H1 (cell line): ENCODE results near the gene ZNF672. TPM values are rescaled to one million over a fixed set of nuclear protein-coding genes. Genes with fewer than 3 reads are reported as not detected.
A peak's percentile ranks its signal among the peaks of the same experiment; 100 is the strongest.

Source experiments
- CHD7 ChIP-seq: fragments of 300-600 bp; sonication (generic); IDR thresholded peaks from 2 replicates; pipeline ENCODE4 v1.7.1; 2012; ENCODE audit warnings: low read length, moderate library complexity, mild to moderate bottlenecking, inconsistent platforms; ENCODE audit not compliant: insufficient replicate concordance
- CREB1 ChIP-seq: IDR thresholded peaks from 2 replicates; pipeline ENCODE4 v1.6.1; 2012; ENCODE audit warnings: inconsistent platforms
- EGR1 ChIP-seq: IDR thresholded peaks from 2 replicates; pipeline ENCODE4 v1.6.1; 2011; ENCODE audit warnings: low read depth, low read length, borderline replicate concordance
- GTF2F1 ChIP-seq: IDR thresholded peaks from 2 replicates; pipeline ENCODE4 v1.6.1; 2012; ENCODE audit warnings: low read depth, low read length, improper control_type of control experiment, borderline replicate concordance
- NANOG ChIP-seq: IDR thresholded peaks from 2 replicates; pipeline ENCODE4 v1.6.1; 2011; ENCODE audit warnings: low read length, low read depth, mild to moderate bottlenecking, inconsistent platforms; ENCODE audit not compliant: insufficient read depth, poor library complexity, severe bottlenecking
- POLR2A ChIP-seq, 2 experiments: IDR thresholded peaks; 1 replicate in 1 of 2; 2 replicates in 1 of 2; pipeline ENCODE4 v1.6.1; 2011; ENCODE audit warnings: low read depth in 2 of 2, low read length in 2 of 2, mild to moderate bottlenecking in 2 of 2; ENCODE audit errors: control extremely low read depth in 1 of 2
- POLR2AphosphoS5 ChIP-seq: IDR thresholded peaks from 2 replicates; pipeline ENCODE4 v1.6.1; 2011; ENCODE audit warnings: low read depth, low read length
- POU5F1 ChIP-seq: IDR thresholded peaks from 2 replicates; pipeline ENCODE4 v1.6.1; 2011; ENCODE audit warnings: low read depth, mild to moderate bottlenecking, low read length, moderate library complexity
- SAP30 ChIP-seq: fragments of 300-600 bp; sonication (generic); IDR thresholded peaks from 2 replicates; pipeline ENCODE4 v1.7.1; 2012; ENCODE audit warnings: low read length, moderate library complexity, mild to moderate bottlenecking, inconsistent platforms; ENCODE audit not compliant: insufficient read depth, insufficient replicate concordance
- SIRT6 ChIP-seq: IDR thresholded peaks from one replicate; pipeline ENCODE4 v1.7.1; 2012; ENCODE audit warnings: low read length, inconsistent platforms
- SIX5 ChIP-seq: IDR thresholded peaks from 2 replicates; pipeline ENCODE4 v1.6.1; 2011; ENCODE audit warnings: mild to moderate bottlenecking, low read depth, low read length
- SP2 ChIP-seq: IDR thresholded peaks from 2 replicates; pipeline ENCODE4 v1.6.1; 2012; ENCODE audit warnings: mild to moderate bottlenecking, low read length, inconsistent platforms
- SUZ12 ChIP-seq: fragments of 200-600 bp; sonication (generic); IDR thresholded peaks from 2 replicates; pipeline ENCODE4 v1.6.1; 2012; ENCODE audit warnings: mild to moderate bottlenecking, inconsistent platforms, low read length, moderate library complexity, mixed read lengths
- polyA plus RNA-seq, 7 experiments: library from polyadenylated mRNA; depleted of rRNA in 3 of 7; stranded (reverse) in 5 of 7; unstranded in 2 of 7; fragments of >200 nt in 5 of 7; fragments of 200-250 nt in 2 of 7; gene quantifications; 1 replicate in 5 of 7; 2 replicates in 1 of 7; 4 replicates in 1 of 7; pipeline versions ENCODE4 v1.2.1 to v1.2.3, GENCODE V29; 2011 to 2013; ENCODE audit warnings: missing spikeins in 2 of 7, mixed read lengths in 2 of 7
- total RNA-seq: library from RNA; stranded (reverse); fragmentation: NEBNext Ultra II Directional; extraction: Animal tissue kit (Norgen Biotek cat#: 25700); gene quantifications from 2 replicates; pipeline ENCODE4 v1.2.1, GENCODE V29; 2021

ZNF672 gene
- total and polyA plus RNA-seq, 2 of the 8 experiments (the other 6 are each of a cell fraction or from before 2014, with no cell fraction given) = 30.7 to 40.4 TPM

DNA sequence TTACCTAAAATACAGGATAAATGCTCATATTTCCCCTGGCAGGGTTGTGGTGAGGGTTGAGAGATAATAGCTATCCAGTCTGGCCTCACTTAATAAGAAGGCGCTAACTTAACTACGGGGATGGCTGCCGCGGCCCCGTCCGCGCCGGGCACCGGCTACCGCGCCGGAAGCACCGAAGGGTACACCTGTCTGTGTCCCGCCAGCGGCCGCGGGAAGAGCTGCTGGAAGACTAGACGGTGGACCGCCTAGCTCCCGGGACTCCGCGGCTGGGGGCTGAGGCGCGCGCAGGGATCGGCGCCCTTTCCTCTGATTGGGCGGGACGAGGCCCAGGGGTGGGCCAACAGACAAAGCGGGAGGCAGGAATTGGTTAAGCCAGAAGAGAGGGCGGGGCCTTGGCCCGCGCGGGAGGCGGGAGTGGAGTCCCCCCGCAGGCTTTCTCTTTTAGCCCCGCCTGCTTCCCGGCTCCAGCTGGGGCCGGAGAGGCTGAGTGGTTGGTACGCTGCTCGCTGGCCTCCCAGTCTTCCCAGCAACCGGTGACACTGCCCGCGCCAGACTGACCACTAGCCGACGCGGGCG lies at the start of gene ZNF672 (continued):
- TF ChIP-seq POLR2AphosphoS5 = peak; percentile 78
- TF ChIP-seq SUZ12 = no peak
- TF ChIP-seq EGR1 = no peak
- no peak for TF ChIP-seq GTF2F1
- peak; percentile 94 for TF ChIP-seq CREB1
- peak; percentile 71 to 87; a peak in 2 of 3 replicates for TF ChIP-seq POLR2A (IDR thresholded peaks at IDR 0.05; ENCODE audit: control extremely low read depth in 1 of 2, low read depth in 2 of 2, low read length in 2 of 2)
- TF ChIP-seq NANOG = no peak
- peak; percentile 31; the same call in 1 of the 2 replicates for TF ChIP-seq SP2
- no peak for TF ChIP-seq SIRT6
- TF ChIP-seq SAP30 = no peak
- TF ChIP-seq POU5F1 = no peak
- TF ChIP-seq CHD7 = no peak
- no peak for TF ChIP-seq SIX5
